Upper lobe of left lung (tissue), 6 donors: ENCODE measurements around the gene TUBGCP2. TPM values are rescaled to one million over a fixed set of nuclear protein-coding genes. Genes with fewer than 3 reads are reported as not detected.

Experiments
- ATAC-seq, 2 donors: fragments of 200-7000 bp; cut with Tn5 transposase; one replicate each; pipeline ENCODE4 v1.9.1; 2022; ENCODE audit warnings: mild to moderate bottlenecking in 2 of 2, moderate library complexity in 2 of 2; ENCODE audit not compliant: low FRiP score in 2 of 2
- DNase-seq, 2 donors: peaks; one replicate each; pipeline ENCODE4 v3.0.0-alpha.2; 2019 to 2020
- H3K27ac ChIP-seq, 4 donors: fragments of 200-600 bp; sonication (generic); one replicate each; pipeline ENCODE4 v1.5.1; 2016 to 2019
- H3K27me3 ChIP-seq, 4 donors: fragments of 200-600 bp; sonication (generic); one replicate each; pipeline ENCODE4 v1.5.1; 2017 to 2019
- H3K36me3 ChIP-seq, 4 donors: fragments of 200-600 bp; sonication (generic); one replicate each; pipeline ENCODE4 v1.5.1; 2016 to 2019
- H3K4me1 ChIP-seq, 4 donors: fragments of 200-600 bp; sonication (generic); one replicate each; pipeline ENCODE4 v1.5.1; 2018 to 2019
- H3K4me3 ChIP-seq, 4 donors: fragments of 200-600 bp; sonication (generic); one replicate each; pipeline ENCODE4 v1.5.1; 2017 to 2019; ENCODE audit warnings: mild to moderate bottlenecking in 2 of 4, moderate library complexity in 1 of 4
- H3K9me3 ChIP-seq, 4 donors: fragments of 200-600 bp; sonication (generic); one replicate each; pipeline ENCODE4 v1.5.1; 2018 to 2019
- EP300 ChIP-seq, 4 donors: sonication (generic); formaldehyde crosslinking; IDR thresholded peaks; one replicate each; pipeline ENCODE4 v1.5.1; 2017; ENCODE audit warnings: antibody characterized with exemption in 4 of 4, control low read depth in 2 of 4
- POLR2A ChIP-seq, 4 donors: fragments of 450-650 bp; IDR thresholded peaks; one replicate each; pipeline ENCODE4 v1.5.1; 2016 to 2017; ENCODE audit warnings: antibody characterized with exemption in 4 of 4, mild to moderate bottlenecking in 2 of 4
- POLR2AphosphoS5 ChIP-seq, 2 donors: sonication (generic); formaldehyde crosslinking; IDR thresholded peaks; one replicate each; pipeline ENCODE4 v1.5.1; 2017; ENCODE audit warnings: antibody characterized with exemption in 2 of 2
- WGBS, 2 donors: methylation state at CpG; one replicate each; pipeline ENCODE4 v1.1.5; 2017 to 2018; 5-methylcytosine and 5-hydroxymethylcytosine counted together
- total RNA-seq, 6 donors: library from RNA; depleted of rRNA in 4 of 6; stranded (reverse); fragments of >200 nt in 4 of 6; gene quantifications; one replicate each; pipeline versions ENCODE4 v1.1.0 to v1.2.1, GENCODE V29; 2016 to 2021
- TF ChIP-seq, protein P1 (sequence below), 6 experiments: fragments of 450-650 bp in 4 of 6; fragments of 200-600 bp in 2 of 6; sonication (generic) in 2 of 6; IDR thresholded peaks; one replicate each; pipeline ENCODE4 v1.5.1; 2016 to 2019; ENCODE audit warnings: antibody characterized with exemption in 6 of 6
- donor health status: DM: no; HTN: no; CAD: no; lungs with moderate emphysema.
- donor health status: DM: no; HTN: yes; CAD: no; lungs with severe emphysema.

TUBGCP2 gene
- total RNA-seq, 6 donors from 2014 or later, result 41.7 to 106 (median 56.3) TPM

DNA sequence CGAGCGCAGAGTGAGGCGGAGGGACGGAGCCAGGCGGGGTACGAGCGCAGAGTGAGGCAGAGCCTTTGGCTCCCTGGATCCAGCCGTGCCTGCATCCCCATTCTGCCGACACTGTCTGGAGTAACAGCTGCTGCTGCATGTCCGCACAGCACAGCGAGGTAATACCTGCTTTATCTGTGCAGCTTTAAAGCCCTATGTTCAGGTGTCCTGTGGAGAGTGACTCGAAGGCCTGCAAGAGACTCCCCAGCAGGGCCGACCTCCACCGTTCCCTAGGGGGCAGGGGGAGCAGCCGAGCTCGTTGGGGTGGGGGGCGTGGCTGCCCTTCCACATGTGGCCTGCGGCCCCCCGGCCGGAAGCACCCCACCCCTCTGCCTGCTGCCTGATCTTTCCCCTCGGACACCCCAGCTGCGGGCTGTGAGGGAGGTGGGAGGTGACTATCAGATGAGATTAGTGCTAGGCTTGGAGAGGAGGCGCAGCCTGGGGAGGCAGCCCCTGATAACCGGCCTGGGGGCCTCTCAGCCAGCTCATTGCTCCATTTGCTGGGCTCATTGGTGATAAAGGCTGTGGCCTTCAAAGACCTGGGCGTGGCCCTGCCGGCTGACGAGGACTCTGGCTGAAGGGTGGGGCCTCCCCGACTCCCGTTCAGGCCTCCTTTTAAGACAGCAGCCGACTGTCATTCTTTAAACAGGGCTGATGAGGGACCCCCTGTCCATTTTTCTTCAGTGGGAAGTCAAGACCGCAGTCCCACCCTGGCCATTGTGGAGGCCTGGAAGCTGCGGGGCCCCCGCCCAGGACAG lies 63.0 kb downstream of the TUBGCP2 start:
- DNase-seq, result peak in 1 of 2 donors; percentile 76
- peaks cover 0 to 16% (median 12%) of the 10 kb centered on the region in 4 donors for H3K4me1 ChIP-seq
- H3K4me3 ChIP-seq, result no peak overlapping the region

GRCh38 chr10:133243593-133243992 lies 65.1 kb downstream of the TUBGCP2 start:
- Histone ChIP-seq H3K9me3 (no peaks in the 10 kb centered on the region), H3K36me3 (no peaks in the 10 kb centered on the region), H3K4me3 (no peak overlapping the region), H3K27me3 (peaks cover 0 to 35% (median 14%) of the 10 kb centered on the region in 4 donors), H3K4me1 (peaks cover 0 to 18% (median 12%) of the 10 kb centered on the region in 4 donors), H3K27ac (no peak overlapping the region)
- DNase-seq (peak in 1 of 2 donors; percentile 75), ATAC-seq (no peak)
- WGBS, 2 donors, result 81 to 94% methylated on average over 6 to 13 of the region's 14 CpGs
- TF ChIP-seq POLR2AphosphoS5 (IDR thresholded peaks at IDR 0.05) (no peak), EP300 (IDR thresholded peaks at IDR 0.05) (no peak), POLR2A (IDR thresholded peaks at IDR 0.05) (no peak)
- TF ChIP-seq, protein P1, sequence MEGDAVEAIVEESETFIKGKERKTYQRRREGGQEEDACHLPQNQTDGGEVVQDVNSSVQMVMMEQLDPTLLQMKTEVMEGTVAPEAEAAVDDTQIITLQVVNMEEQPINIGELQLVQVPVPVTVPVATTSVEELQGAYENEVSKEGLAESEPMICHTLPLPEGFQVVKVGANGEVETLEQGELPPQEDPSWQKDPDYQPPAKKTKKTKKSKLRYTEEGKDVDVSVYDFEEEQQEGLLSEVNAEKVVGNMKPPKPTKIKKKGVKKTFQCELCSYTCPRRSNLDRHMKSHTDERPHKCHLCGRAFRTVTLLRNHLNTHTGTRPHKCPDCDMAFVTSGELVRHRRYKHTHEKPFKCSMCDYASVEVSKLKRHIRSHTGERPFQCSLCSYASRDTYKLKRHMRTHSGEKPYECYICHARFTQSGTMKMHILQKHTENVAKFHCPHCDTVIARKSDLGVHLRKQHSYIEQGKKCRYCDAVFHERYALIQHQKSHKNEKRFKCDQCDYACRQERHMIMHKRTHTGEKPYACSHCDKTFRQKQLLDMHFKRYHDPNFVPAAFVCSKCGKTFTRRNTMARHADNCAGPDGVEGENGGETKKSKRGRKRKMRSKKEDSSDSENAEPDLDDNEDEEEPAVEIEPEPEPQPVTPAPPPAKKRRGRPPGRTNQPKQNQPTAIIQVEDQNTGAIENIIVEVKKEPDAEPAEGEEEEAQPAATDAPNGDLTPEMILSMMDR (IDR thresholded peaks at IDR 0.05), result no peak

More for the DNA sequence above, 63.0 kb downstream of the TUBGCP2 start:
- no peaks in the 10 kb centered on the region for H3K9me3 ChIP-seq
- peaks cover 0 to 20% (median 5%) of the 10 kb centered on the region in 4 donors for H3K27me3 ChIP-seq
- no peak for TF ChIP-seq EP300 (IDR thresholded peaks at IDR 0.05)
- TF ChIP-seq, protein P1 (IDR thresholded peaks at IDR 0.05), result no peak
- no peak for TF ChIP-seq POLR2AphosphoS5 (IDR thresholded peaks at IDR 0.05)
- no peak for TF ChIP-seq POLR2A (IDR thresholded peaks at IDR 0.05)
- 53 to 76% methylated on average over 22 to 25 of the region's 33 CpGs for WGBS, 2 donors
- H3K27ac ChIP-seq, result no peak overlapping the region
- peak in 1 of 2 donors; percentile 3 for ATAC-seq
- H3K36me3 ChIP-seq, result no peaks in the 10 kb centered on the region

DNA sequence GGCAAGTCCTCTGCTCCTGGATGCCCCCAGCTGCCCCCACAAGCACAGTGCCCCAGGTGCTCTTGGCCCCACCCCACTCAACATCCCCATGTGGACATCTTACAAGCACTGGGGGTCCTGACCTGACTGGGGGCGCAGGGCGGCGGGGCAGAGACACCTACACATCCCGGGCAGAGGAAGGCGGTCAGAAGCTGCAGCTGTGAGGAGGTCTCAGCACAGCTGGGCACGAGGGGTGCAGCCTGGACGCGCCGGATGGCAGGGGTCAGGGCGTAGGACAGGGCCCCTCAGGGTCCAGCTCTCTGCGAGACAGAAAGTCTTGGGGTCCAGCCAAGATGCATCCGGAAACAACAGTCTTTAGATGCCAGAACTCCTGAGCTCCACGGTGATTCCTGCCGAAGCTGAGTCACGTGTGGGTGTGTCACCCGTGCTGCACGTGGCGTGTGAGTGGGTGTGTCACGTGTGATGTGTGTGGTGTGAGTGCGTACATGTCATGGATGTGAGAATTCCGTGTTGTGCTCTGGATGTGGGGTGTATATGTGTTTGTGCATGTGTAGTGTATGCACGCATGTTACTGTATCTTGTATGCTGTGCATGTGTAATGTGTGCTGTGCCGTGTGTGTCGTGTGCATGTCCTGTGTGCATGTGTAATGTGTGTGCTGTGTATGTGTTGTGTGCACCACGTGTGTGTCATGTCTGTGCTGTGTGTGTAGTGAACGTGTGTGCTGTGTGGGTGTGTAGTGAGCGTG lies 65.9 kb downstream of the TUBGCP2 start:
- peaks cover 0 to 42% (median 18%) of the 10 kb centered on the region in 4 donors for H3K27me3 ChIP-seq
- H3K36me3 ChIP-seq, result no peaks in the 10 kb centered on the region
- DNase-seq (peak in 1 of 2 donors; percentile 79), ATAC-seq (no peak)
- H3K9me3 ChIP-seq, result no peaks in the 10 kb centered on the region
- TF ChIP-seq, protein P1 (IDR thresholded peaks at IDR 0.05), result no peak
- 77 to 85% methylated on average over 21 to 27 of the region's 27 CpGs for WGBS, 2 donors
- H3K4me3 ChIP-seq, result no peak overlapping the region
- H3K27ac ChIP-seq, result no peak overlapping the region
- H3K4me1 ChIP-seq, result peaks cover 0 to 25% (median 15%) of the 10 kb centered on the region in 4 donors

DNA sequence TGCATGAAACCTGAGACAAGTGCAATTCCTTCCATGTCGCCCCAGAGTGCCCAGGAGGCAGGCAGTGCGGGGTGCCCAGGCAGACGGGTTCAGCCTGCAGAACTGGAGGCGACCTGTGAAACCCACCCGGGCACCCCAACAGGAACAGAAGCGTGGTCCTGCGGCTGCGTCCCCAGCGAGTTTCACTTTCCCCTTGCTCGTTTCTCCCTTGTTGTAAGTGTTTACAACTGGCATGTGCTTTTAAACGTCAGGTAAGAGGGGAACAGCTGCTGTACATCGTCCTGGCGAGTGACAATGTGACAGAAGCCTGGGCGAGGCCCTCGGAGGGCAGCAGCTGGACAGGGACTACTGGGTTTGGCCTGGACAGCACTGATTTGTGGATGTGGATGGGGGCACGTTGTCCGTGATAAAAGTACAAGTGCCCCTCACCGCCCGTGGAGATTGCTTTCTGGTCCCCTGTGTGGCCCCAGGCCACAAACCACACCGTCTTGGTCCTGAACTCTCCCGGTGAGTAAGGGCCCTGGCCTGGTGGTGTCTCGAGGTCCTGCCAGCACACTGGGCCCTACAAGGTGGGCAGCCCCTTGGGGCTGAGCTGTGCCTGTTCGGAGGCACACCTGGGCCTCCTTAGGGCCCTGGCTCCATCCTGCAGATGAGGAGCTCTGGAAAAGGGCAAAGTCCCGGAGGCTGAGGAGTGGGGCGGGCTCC lies 67.0 kb downstream of the TUBGCP2 start:
- ATAC-seq, result no peak
- TF ChIP-seq POLR2AphosphoS5 (IDR thresholded peaks at IDR 0.05) (no peak), POLR2A (IDR thresholded peaks at IDR 0.05) (no peak), EP300 (IDR thresholded peaks at IDR 0.05) (no peak)
- TF ChIP-seq, protein P1 (IDR thresholded peaks at IDR 0.05), result no peak
- 33 to 54% methylated on average over 14 to 25 of the region's 25 CpGs for WGBS, 2 donors
- Histone ChIP-seq H3K4me1 (peaks cover 11 to 36% (median 27%) of the 10 kb centered on the region in 4 donors), H3K9me3 (no peaks in the 10 kb centered on the region), H3K36me3 (no peaks in the 10 kb centered on the region), H3K27me3 (peaks cover 2 to 48% (median 26%) of the 10 kb centered on the region in 4 donors), H3K27ac (no peak overlapping the region), H3K4me3 (peak overlapping the region in 3 of 4 donors; percentile 24 to 47 (median 46))
- peak in 1 of 2 donors; percentile 55 for DNase-seq
